T47D (cell line): Measurements from ENCODE around the gene KIF26A.

ENCODE experiments used
- DNase-seq, 2 experiments: peaks; one replicate each; pipeline versions ENCODE4 v3.0.0 to v3.0.0-alpha.2; 2011 to 2012; ENCODE audit warnings: low read depth in 1 of 2, low spot score in 1 of 2
- JUND ChIP-seq: IDR thresholded peaks from 2 replicates; pipeline ENCODE4 v1.6.1; 2012; ENCODE audit warnings: low read depth
- in situ Hi-C: cut with HindIII; loops from 2 replicates; pipeline ENCODE4 v1.10.0; 2016; ENCODE audit warnings: low sequenced_read_pairs, low pct_unique_long_range_greater_than_20kb

Gene KIF26A

GRCh38 chr14:104118006-104118844, 20.2 kb upstream of the KIF26A start:
- TF ChIP-seq JUND: no peak
- peak in 1 of 2 experiments; percentile 57 for DNase-seq
- in situ Hi-C loops: no loop called here

- in situ Hi-C loops: no loop called here
- no peak for DNase-seq
- TF ChIP-seq JUND: no peak
These were observed 19.3 kb upstream of the KIF26A start for GRCh38 chr14:104119119-104119487.

- DNase-seq: no peak
- TF ChIP-seq JUND: no peak
- in situ Hi-C loops: no loop called here
These were observed 18.7 kb upstream of the KIF26A start for GRCh38 chr14:104119488-104120251.

GRCh38 chr14:104120281-104120741, 18.1 kb upstream of the KIF26A start:
- in situ Hi-C loops: no loop called here
- no peak for DNase-seq
- no peak for TF ChIP-seq JUND

- in situ Hi-C loops: no loop called here
- DNase-seq: no peak
- no peak for TF ChIP-seq JUND
These were observed 17.2 kb upstream of the KIF26A start for GRCh38 chr14:104121142-104121541.

- DNase-seq: no peak
- no peak for TF ChIP-seq JUND
- in situ Hi-C loops: no loop called here
These were observed 14.5 kb upstream of the KIF26A start for GRCh38 chr14:104123879-104124278.

GRCh38 chr14:104125011-104125410, 13.4 kb upstream of the KIF26A start:
- TF ChIP-seq JUND: no peak
- DNase-seq: no peak
- in situ Hi-C loops: no loop called here

GRCh38 chr14:104126753-104127152, 11.6 kb upstream of the KIF26A start:
- in situ Hi-C loops: no loop called here
- DNase-seq: no peak
- no peak for TF ChIP-seq JUND

- TF ChIP-seq JUND: no peak
- in situ Hi-C loops: no loop called here
- no peak for DNase-seq
These were observed 9.4 kb upstream of the KIF26A start for GRCh38 chr14:104128981-104129380.

GRCh38 chr14:104129556-104129955, 8.8 kb upstream of the KIF26A start:
- in situ Hi-C loops: no loop called here
- TF ChIP-seq JUND: no peak
- no peak for DNase-seq

- in situ Hi-C loops: no loop called here
- peak; percentile 87 to 96 for DNase-seq
- no peak for TF ChIP-seq JUND
These were observed 7.3 kb upstream of the KIF26A start for GRCh38 chr14:104130974-104131651.

- no peak for DNase-seq
- in situ Hi-C loops: no loop called here
- TF ChIP-seq JUND: no peak
These were observed 6.2 kb upstream of the KIF26A start for GRCh38 chr14:104131968-104132732.
